Peyer's patch (tissue), 4 donors: ENCODE data around the gene LINGO3. TPM values are rescaled to one million over a fixed set of nuclear protein-coding genes. Genes with fewer than 3 reads are reported as not detected.
A peak's percentile ranks its signal among the peaks of the same experiment; 100 is the strongest.

Source experiments
- DNase-seq, 3 donors: peaks; one replicate each; pipeline ENCODE4 v3.0.0-alpha.2; 2017 to 2019
- H3K27ac ChIP-seq, 4 donors: fragments of 200-600 bp; sonication (generic); one replicate each; pipeline ENCODE4 v1.5.1; 2016 to 2019
- H3K27me3 ChIP-seq, 2 donors: fragments of 200-600 bp; sonication (generic); one replicate each; pipeline ENCODE4 v1.5.1; 2019
- H3K36me3 ChIP-seq, 3 donors: fragments of 200-600 bp; sonication (generic); one replicate each; pipeline ENCODE4 v1.5.1; 2016 to 2019
- H3K4me1 ChIP-seq, 4 donors: fragments of 200-600 bp; sonication (generic); one replicate each; pipeline ENCODE4 v1.5.1; 2016 to 2019
- H3K4me3 ChIP-seq, 4 donors: fragments of 200-600 bp; sonication (generic); 1 replicate in 3 of 4; 2 replicates in 1 of 4; pipeline ENCODE4 v1.5.1; 2016 to 2019; ENCODE audit warnings: mild to moderate bottlenecking in 1 of 4
- H3K9me3 ChIP-seq, 4 donors: fragments of 200-600 bp; sonication (generic); one replicate each; pipeline ENCODE4 v1.5.1; 2016 to 2019; ENCODE audit warnings: mild to moderate bottlenecking in 1 of 4
- CTCF ChIP-seq, 6 experiments: fragments of 450-650 bp in 4 of 6; fragments of 200-600 bp in 2 of 6; sonication (generic) in 1 of 6; IDR thresholded peaks; one replicate each; pipeline ENCODE4 v1.5.1; 2017 to 2019; ENCODE audit warnings: antibody characterized with exemption in 6 of 6, mild to moderate bottlenecking in 3 of 6, moderate library complexity in 1 of 6
- POLR2A ChIP-seq, 2 donors: fragments of 450-650 bp; IDR thresholded peaks; one replicate each; pipeline ENCODE4 v1.5.1; 2017; ENCODE audit warnings: antibody characterized with exemption in 2 of 2, mild to moderate bottlenecking in 2 of 2, moderate library complexity in 2 of 2
- total RNA-seq, 4 donors: library from RNA; depleted of rRNA; stranded (reverse); fragments of >200 nt; gene quantifications; one replicate each; pipeline ENCODE4 v1.1.0, GENCODE V29; 2016

LINGO3 gene
- total RNA-seq, 4 donors from 2014 or later = 0.54 to 5.0 TPM; not detected in 2

- TF ChIP-seq CTCF (IDR thresholded peaks at IDR 0.05) (no peak), POLR2A (IDR thresholded peaks at IDR 0.05) (no peak)
Measured at GRCh38 chr19:2305452-2306280, 2.3 kb downstream of the LINGO3 start.

GRCh38 chr19:2303211-2303798 lies 4.6 kb downstream of the LINGO3 start:
- Histone ChIP-seq H3K36me3 (no peaks in the 10 kb centered on the region), H3K9me3 (no peaks in the 10 kb centered on the region), H3K27ac (peak overlapping the region in 1 of 4 donors; percentile 73), H3K27me3 (peaks cover 0 to 13% of the 10 kb centered on the region in 2 donors), H3K4me1 (peaks cover 0 to 24% (median 10%) of the 10 kb centered on the region in 4 donors), H3K4me3 (peak overlapping the region in 1 of 4 donors; percentile 32)
- TF ChIP-seq CTCF (IDR thresholded peaks at IDR 0.05) (no peak), POLR2A (IDR thresholded peaks at IDR 0.05) (no peak)
- DNase-seq = no peak

More at GRCh38 chr19:2305452-2306280, 2.3 kb downstream of the LINGO3 start:
- no peaks in the 10 kb centered on the region for H3K36me3 ChIP-seq
- H3K9me3 ChIP-seq = no peaks in the 10 kb centered on the region
- DNase-seq = no peak
- peaks cover 0 to 26% (median 10%) of the 10 kb centered on the region in 4 donors for H3K4me1 ChIP-seq
- no peak overlapping the region for H3K27ac ChIP-seq
- H3K27me3 ChIP-seq = peaks cover 0 to 16% of the 10 kb centered on the region in 2 donors
- H3K4me3 ChIP-seq = no peak overlapping the region

DNA sequence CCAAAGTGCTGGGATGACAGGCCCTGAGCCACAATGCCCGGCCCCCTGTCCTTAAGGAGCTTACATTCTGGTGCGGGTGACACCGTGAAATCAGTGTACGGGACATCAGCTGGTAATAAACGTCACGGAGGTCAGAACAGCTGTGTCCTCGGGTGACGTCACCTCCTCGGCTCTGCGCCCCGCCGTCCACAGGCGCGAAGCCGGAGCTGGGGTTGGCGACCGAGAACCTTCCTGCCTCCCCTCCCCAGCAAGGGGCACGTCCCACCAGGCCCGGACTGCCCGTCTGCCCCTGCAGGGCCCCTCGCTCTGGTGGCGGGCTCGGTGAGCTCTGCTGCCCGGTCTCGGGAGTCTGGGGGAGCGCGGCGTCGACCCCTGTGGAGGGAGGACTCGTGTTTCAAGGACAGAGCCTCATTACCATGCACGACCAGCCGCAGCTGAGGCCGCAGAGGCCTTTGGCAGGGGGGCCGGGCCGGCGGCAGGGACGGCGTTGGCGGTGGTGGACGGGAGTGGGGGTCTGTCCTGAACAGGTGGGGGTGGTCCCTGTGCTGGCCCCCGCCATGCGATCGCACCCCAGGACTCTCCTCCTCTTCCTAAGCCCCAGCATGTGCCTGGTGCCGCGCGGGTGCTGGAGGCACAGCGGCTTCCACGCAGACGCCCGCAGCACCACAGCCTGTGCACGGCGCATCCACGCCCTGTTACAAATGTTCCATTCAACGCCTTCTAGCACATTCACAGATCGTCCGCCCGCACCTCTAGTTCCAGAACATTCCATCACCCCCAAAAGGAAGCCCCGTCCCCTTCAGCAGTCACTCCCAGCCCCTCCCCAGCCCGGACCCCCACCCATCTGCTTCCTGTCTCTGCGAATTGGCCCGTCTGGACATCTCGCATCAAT lies 5.4 kb downstream of the LINGO3 start:
- H3K27ac ChIP-seq = peak overlapping the region in 2 of 4 donors; percentile 17 to 73
- peaks cover 0 to 9% of the 10 kb centered on the region in 2 donors for H3K27me3 ChIP-seq
- peaks cover 0 to 20% (median 9%) of the 10 kb centered on the region in 4 donors for H3K4me1 ChIP-seq
- TF ChIP-seq CTCF (IDR thresholded peaks at IDR 0.05) (no peak), POLR2A (IDR thresholded peaks at IDR 0.05) (no peak)
- H3K4me3 ChIP-seq = peak overlapping the region in 3 of 4 donors; percentile 3 to 32 (median 24)
- no peaks in the 10 kb centered on the region for H3K9me3 ChIP-seq
- H3K36me3 ChIP-seq = no peaks in the 10 kb centered on the region
- DNase-seq = peak in 2 of 3 donors; percentile 77 to 83

GRCh38 chr19:2300533-2300932 lies 7.4 kb downstream of the LINGO3 start:
- H3K4me1 ChIP-seq = peaks cover 0 to 16% (median 8%) of the 10 kb centered on the region in 4 donors
- H3K9me3 ChIP-seq = peaks cover 0 to 3% (median 0%) of the 10 kb centered on the region in 4 donors
- H3K27ac ChIP-seq = peak overlapping the region in 1 of 4 donors; percentile 58
- no peak overlapping the region for H3K4me3 ChIP-seq
- no peaks in the 10 kb centered on the region for H3K36me3 ChIP-seq
- no peaks in the 10 kb centered on the region for H3K27me3 ChIP-seq
- DNase-seq = no peak
- TF ChIP-seq POLR2A (IDR thresholded peaks at IDR 0.05) (no peak), CTCF (IDR thresholded peaks at IDR 0.05) (no peak)

DNA sequence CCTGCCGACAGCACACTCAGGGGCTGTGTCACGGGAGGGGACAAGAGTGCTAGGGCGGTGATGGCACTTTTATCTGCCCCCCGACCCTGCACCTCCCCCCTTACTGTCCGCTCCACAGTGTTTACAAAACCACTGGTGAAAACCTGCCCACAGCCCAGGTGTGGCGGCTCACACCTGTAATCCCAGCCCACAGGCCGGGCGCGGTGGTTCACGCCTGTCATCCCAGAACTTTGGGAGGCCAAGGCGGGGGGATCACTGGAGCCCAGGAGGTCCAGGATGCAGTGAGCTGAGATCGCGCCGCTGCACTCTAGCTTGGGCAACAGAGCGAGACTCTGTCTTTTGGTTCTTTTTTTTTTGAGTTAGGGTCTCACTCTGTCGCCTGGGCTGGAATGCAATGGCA lies 11.8 kb downstream of the LINGO3 start:
- H3K27me3 ChIP-seq = peaks cover 0 to 6% of the 10 kb centered on the region in 2 donors
- no peak for TF ChIP-seq CTCF (IDR thresholded peaks at IDR 0.05)
- no peak for TF ChIP-seq POLR2A (IDR thresholded peaks at IDR 0.05)
- peaks cover 0 to 3% (median 0%) of the 10 kb centered on the region in 4 donors for H3K9me3 ChIP-seq
- H3K36me3 ChIP-seq = no peaks in the 10 kb centered on the region
- H3K4me3 ChIP-seq = no peak overlapping the region
- no peak overlapping the region for H3K27ac ChIP-seq
- no peak for DNase-seq
- H3K4me1 ChIP-seq = peaks cover 0 to 21% (median 10%) of the 10 kb centered on the region in 4 donors
